ENCODE results near the gene CPNE5. TPM values are rescaled to one million over a fixed set of nuclear protein-coding genes. Genes with fewer than 3 reads are reported as not detected.

Gene CPNE5
- polyA plus RNA-seq, 1 of the 3 experiments (the other 2 are of a cell fraction): 0.30 TPM

DNA sequence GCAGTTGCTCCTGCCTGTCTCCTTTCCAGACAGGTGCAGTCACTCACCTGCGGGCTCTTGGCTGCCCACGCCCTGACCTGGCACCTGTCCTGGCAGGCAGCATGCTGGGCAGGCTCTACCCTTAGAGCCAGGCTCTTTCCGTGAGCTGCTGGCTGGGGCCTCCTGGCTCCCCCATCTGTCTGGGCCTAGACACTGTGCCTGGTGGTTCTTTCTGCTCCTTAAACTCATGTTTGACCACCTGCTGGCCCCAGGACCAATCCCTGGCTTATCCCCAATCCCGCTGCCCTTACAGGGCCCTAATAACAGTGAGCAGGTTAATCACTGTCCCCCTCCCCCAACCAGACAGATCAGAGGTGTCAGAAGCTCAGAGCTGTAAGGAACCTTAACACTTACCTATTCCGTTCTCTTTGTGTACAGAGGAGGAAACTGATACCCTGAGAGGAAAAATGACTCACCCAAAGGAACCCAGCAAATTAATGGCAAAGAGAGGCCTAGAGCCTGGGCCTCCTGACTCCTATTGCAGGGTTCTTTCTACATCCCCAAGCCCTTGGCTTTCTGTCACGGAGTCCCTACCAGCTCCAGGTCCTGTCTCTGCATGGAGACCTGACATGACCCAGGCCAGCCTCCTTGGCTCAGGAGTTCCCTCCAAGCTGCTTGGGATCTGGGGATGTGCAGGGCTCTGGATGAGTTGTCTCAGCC, 86.9 kb downstream of the CPNE5 start:
- H3K9me2 ChIP-seq: no peaks in the 10 kb centered on the region
- no peak overlapping the region for H3K4me2 ChIP-seq
- WGBS (ENCODE audit: low lambda C conversion rate): 80% methylated on average over 3 of the region's 6 CpGs
- H4K20me1 ChIP-seq (ENCODE audit: insufficient read depth): no peaks in the 10 kb centered on the region
- no peak for DNase-seq
- ChIA-PET CTCF (interaction anchor here (1.0 to 10.9 kb wide), 6 partner anchors 14 to 135 kb away, joined by 3 to 111 read pairs (median 13); no protein-coding TSS in a partner anchor), POLR2A (no interaction called here)
- H3K9ac ChIP-seq: no peak overlapping the region
- no peaks in the 10 kb centered on the region for H3K36me3 ChIP-seq (replicated peaks in 1 of 2; ENCODE audit: control insufficient read depth in 1 of 2, insufficient read depth in 2 of 2, low read length in 1 of 2)
- H3K79me2 ChIP-seq (ENCODE audit: insufficient read depth): no peaks in the 10 kb centered on the region
- H3K27ac ChIP-seq (ENCODE audit: low read depth in 2 of 2, low read length in 1 of 2): no peak overlapping the region
- peaks cover 0 to 19% of the 10 kb centered on the region in 2 experiments; a peak in 2 of 4 replicates for H3K4me1 ChIP-seq (ENCODE audit: control insufficient read depth in 1 of 2, insufficient read depth in 2 of 2, low read depth in 1 of 2, low read length in 1 of 2)
- no peak overlapping the region for H2AFZ ChIP-seq (ENCODE audit: low read depth)
- H3K4me3 ChIP-seq (ENCODE audit: low read depth in 2 of 2, low read length in 1 of 2): no peak overlapping the region
- no peaks in the 10 kb centered on the region for H3F3A ChIP-seq (replicated peaks; ENCODE audit: insufficient read depth)
- no peaks in the 10 kb centered on the region for H3K9me3 ChIP-seq
- TF ChIP-seq POLR2AphosphoS5 (IDR thresholded peaks at IDR 0.05; ENCODE audit: low read depth, low read length) (no peak), RAD21 (IDR thresholded peaks at IDR 0.05; ENCODE audit: low read length) (no peak), TEAD4 (IDR thresholded peaks at IDR 0.05; ENCODE audit: borderline replicate concordance, insufficient read depth) (no peak), FOSL2 (IDR thresholded peaks at IDR 0.05; ENCODE audit: borderline replicate concordance, low read depth) (peak; percentile 28; the same call in 1 of the 2 replicates)
- no peaks in the 10 kb centered on the region for H3K27me3 ChIP-seq (ENCODE audit: insufficient read depth)

DNA sequence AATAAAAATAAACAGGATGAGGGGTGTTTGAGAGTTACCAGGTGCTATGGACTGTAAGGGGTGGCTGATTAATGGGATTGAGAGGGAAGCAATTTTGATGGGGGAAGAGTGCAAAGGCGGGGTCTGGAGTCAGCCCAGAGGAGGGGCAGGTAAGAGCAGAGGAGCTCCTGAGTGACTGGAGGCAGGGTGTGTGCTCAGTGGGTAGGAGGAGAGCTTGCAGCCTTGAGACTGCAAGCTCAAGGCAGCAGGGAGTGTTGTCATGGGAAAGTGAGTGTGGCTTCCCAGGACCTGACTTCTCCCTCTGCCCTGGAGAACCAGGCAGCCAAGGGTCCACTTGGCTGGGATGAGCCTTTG, 87.4 kb downstream of the CPNE5 start:
- Histone ChIP-seq H4K20me1 (ENCODE audit: insufficient read depth) (no peaks in the 10 kb centered on the region), H3K9me2 (no peaks in the 10 kb centered on the region), H3K4me2 (no peak overlapping the region), H3K36me3 (replicated peaks in 1 of 2; ENCODE audit: control insufficient read depth in 1 of 2, insufficient read depth in 2 of 2, low read length in 1 of 2) (no peaks in the 10 kb centered on the region), H3K27ac (ENCODE audit: low read depth in 2 of 2, low read length in 1 of 2) (no peak overlapping the region), H3K9me3 (no peaks in the 10 kb centered on the region), H3K27me3 (ENCODE audit: insufficient read depth) (no peaks in the 10 kb centered on the region), H2AFZ (ENCODE audit: low read depth) (no peak overlapping the region), H3K4me3 (ENCODE audit: low read depth in 2 of 2, low read length in 1 of 2) (no peak overlapping the region), H3F3A (replicated peaks; ENCODE audit: insufficient read depth) (no peaks in the 10 kb centered on the region), H3K4me1 (ENCODE audit: control insufficient read depth in 1 of 2, insufficient read depth in 2 of 2, low read depth in 1 of 2, low read length in 1 of 2) (peaks cover 0 to 14% of the 10 kb centered on the region in 2 experiments; a peak in 2 of 4 replicates), H3K9ac (no peak overlapping the region), H3K79me2 (ENCODE audit: insufficient read depth) (no peaks in the 10 kb centered on the region)
- CTCF ChIA-PET: interaction anchor here (1.1 to 10.9 kb wide), 4 partner anchors 8 to 135 kb away, joined by 3 to 111 read pairs (median 24); no protein-coding TSS in a partner anchor
- no peak for DNase-seq
- TF ChIP-seq SIN3A (IDR thresholded peaks at IDR 0.05; ENCODE audit: borderline replicate concordance, low read depth, low read length) (no peak), CHD2 (IDR thresholded peaks at IDR 0.05; ENCODE audit: low read length, partially characterized antibody) (no peak)
- TF ChIP-seq, protein P1, sequence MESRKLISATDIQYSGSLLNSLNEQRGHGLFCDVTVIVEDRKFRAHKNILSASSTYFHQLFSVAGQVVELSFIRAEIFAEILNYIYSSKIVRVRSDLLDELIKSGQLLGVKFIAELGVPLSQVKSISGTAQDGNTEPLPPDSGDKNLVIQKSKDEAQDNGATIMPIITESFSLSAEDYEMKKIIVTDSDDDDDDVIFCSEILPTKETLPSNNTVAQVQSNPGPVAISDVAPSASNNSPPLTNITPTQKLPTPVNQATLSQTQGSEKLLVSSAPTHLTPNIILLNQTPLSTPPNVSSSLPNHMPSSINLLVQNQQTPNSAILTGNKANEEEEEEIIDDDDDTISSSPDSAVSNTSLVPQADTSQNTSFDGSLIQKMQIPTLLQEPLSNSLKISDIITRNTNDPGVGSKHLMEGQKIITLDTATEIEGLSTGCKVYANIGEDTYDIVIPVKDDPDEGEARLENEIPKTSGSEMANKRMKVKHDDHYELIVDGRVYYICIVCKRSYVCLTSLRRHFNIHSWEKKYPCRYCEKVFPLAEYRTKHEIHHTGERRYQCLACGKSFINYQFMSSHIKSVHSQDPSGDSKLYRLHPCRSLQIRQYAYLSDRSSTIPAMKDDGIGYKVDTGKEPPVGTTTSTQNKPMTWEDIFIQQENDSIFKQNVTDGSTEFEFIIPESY (IDR thresholded peaks at IDR 0.05; ENCODE audit: borderline replicate concordance, low read depth): no peak
- 12% methylated on average over 1 of the region's 1 CpG for WGBS (ENCODE audit: low lambda C conversion rate)
- POLR2A ChIA-PET: no interaction called here

DNA sequence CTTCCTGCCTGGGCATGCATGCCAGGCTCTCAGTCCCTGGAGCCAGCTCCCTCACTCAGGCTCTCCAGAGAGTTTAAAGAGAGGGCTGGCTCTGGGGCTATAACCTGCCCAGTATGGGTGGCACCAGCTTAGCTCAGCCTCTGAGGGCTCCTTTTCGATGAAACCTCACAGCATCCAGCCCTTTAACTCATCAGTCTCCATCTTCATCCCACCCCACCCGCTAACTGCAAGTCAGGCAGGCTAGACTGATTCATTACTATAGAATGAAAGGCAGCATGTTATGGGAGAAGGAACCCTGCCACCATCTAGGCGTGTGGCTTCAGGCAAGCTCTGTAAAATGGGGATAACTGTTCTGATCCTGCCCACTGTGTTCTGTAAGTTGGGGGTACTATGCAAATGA, 88.2 kb downstream of the CPNE5 start:
- H3K9me3 ChIP-seq: no peaks in the 10 kb centered on the region
- H3K4me1 ChIP-seq (ENCODE audit: control insufficient read depth in 1 of 2, insufficient read depth in 2 of 2, low read depth in 1 of 2, low read length in 1 of 2): peaks cover 0 to 10% of the 10 kb centered on the region in 2 experiments; a peak in 2 of 4 replicates
- no peak overlapping the region for H2AFZ ChIP-seq (ENCODE audit: low read depth)
- no peak for DNase-seq
- no peaks in the 10 kb centered on the region for H3K9me2 ChIP-seq
- H3K27me3 ChIP-seq (ENCODE audit: insufficient read depth): no peaks in the 10 kb centered on the region
- H3K4me2 ChIP-seq: no peak overlapping the region
- no peaks in the 10 kb centered on the region for H3K79me2 ChIP-seq (ENCODE audit: insufficient read depth)
- CTCF ChIA-PET: interaction anchor here (0.8 to 10.9 kb wide), 7 partner anchors 8 to 134 kb away, joined by 3 to 111 read pairs (median 3); no protein-coding TSS in a partner anchor
- no peaks in the 10 kb centered on the region for H3K36me3 ChIP-seq (replicated peaks in 1 of 2; ENCODE audit: control insufficient read depth in 1 of 2, insufficient read depth in 2 of 2, low read length in 1 of 2)
- H3K4me3 ChIP-seq (ENCODE audit: low read depth in 2 of 2, low read length in 1 of 2): no peak overlapping the region
- H3F3A ChIP-seq (replicated peaks; ENCODE audit: insufficient read depth): no peaks in the 10 kb centered on the region
- POLR2A ChIA-PET: no interaction called here
- H3K27ac ChIP-seq (ENCODE audit: low read depth in 2 of 2, low read length in 1 of 2): no peak overlapping the region
- H3K9ac ChIP-seq: no peak overlapping the region
- H4K20me1 ChIP-seq (ENCODE audit: insufficient read depth): no peaks in the 10 kb centered on the region
- WGBS (ENCODE audit: low lambda C conversion rate): 81% methylated on average over 2 of the region's 3 CpGs
- TF ChIP-seq TEAD4 (IDR thresholded peaks at IDR 0.05; ENCODE audit: borderline replicate concordance, insufficient read depth) (no peak), RXRA (IDR thresholded peaks at IDR 0.05; ENCODE audit: borderline replicate concordance, low read depth) (no peak), GABPA (IDR thresholded peaks at IDR 0.05; ENCODE audit: low read depth) (no peak), RAD21 (IDR thresholded peaks at IDR 0.05; ENCODE audit: low read length) (no peak), GATA2 (CRISPR knock-in tag; IDR thresholded peaks at IDR 0.05) (no peak), EP300 (IDR thresholded peaks at IDR 0.05; ENCODE audit: borderline replicate concordance in 1 of 2, low read depth in 1 of 2, low read length in 1 of 2) (no peak), CHD2 (IDR thresholded peaks at IDR 0.05; ENCODE audit: low read length, partially characterized antibody) (no peak), RCOR1 (IDR thresholded peaks at IDR 0.05; ENCODE audit: low read length) (no peak), JUND (IDR thresholded peaks at IDR 0.05) (no peak), ELF1 (IDR thresholded peaks at IDR 0.05) (no peak), RFX5 (IDR thresholded peaks at IDR 0.05; ENCODE audit: low read length) (no peak), MXI1 (IDR thresholded peaks at IDR 0.05; ENCODE audit: low read depth, low read length) (no peak)
- TF ChIP-seq, protein P2, sequence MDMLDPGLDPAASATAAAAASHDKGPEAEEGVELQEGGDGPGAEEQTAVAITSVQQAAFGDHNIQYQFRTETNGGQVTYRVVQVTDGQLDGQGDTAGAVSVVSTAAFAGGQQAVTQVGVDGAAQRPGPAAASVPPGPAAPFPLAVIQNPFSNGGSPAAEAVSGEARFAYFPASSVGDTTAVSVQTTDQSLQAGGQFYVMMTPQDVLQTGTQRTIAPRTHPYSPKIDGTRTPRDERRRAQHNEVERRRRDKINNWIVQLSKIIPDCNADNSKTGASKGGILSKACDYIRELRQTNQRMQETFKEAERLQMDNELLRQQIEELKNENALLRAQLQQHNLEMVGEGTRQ (IDR thresholded peaks at IDR 0.05; ENCODE audit: borderline replicate concordance, low read depth, low read length): no peak
- TF ChIP-seq, protein P3, sequence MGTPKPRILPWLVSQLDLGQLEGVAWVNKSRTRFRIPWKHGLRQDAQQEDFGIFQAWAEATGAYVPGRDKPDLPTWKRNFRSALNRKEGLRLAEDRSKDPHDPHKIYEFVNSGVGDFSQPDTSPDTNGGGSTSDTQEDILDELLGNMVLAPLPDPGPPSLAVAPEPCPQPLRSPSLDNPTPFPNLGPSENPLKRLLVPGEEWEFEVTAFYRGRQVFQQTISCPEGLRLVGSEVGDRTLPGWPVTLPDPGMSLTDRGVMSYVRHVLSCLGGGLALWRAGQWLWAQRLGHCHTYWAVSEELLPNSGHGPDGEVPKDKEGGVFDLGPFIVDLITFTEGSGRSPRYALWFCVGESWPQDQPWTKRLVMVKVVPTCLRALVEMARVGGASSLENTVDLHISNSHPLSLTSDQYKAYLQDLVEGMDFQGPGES (IDR thresholded peaks at IDR 0.05; ENCODE audit: low read depth, low read length): no peak
